ENCODE results near the gene RERE. TPM values are rescaled to one million over a fixed set of nuclear protein-coding genes. Genes with fewer than 3 reads are reported as not detected.

Gene RERE
- total RNA-seq, 1 experiment from 2014 or later, result 40.6 TPM

GRCh38 chr1:8848663-8849386 is 31.4 kb upstream of the RERE start:
- POLR2A ChIA-PET, result interaction anchor here (1.0 to 1.8 kb wide), 4 partner anchors 11 to 335 kb away, joined by 3 to 7 read pairs (median 4); partner anchors contain the start of gene RERE
- Histone ChIP-seq H3K27ac (ENCODE audit: low read depth, low read length) (no peak overlapping the region), H2AFZ (ENCODE audit: low read depth, low read length, poor library complexity, severe bottlenecking) (no peak overlapping the region)

More at GRCh38 chr1:8848663-8849386, 31.4 kb upstream of the RERE start:
- RAD21 ChIA-PET (ENCODE audit: low non-redundant PET in 1 of 2, low total read pairs in 2 of 2, uncharacterized antibody in 2 of 2, unreplicated experiment in 2 of 2), result interaction anchor here (0.6 to 1.6 kb wide), 12 partner anchors 23 to 387 kb away, joined by 3 to 10 read pairs (median 3); no protein-coding TSS in a partner anchor
- Histone ChIP-seq H3K36me3 (ENCODE audit: control insufficient read depth in 1 of 2, insufficient read depth in 2 of 2, low read length in 2 of 2) (no peaks in the 10 kb centered on the region), H3K27me3 (ENCODE audit: insufficient read depth, low read length) (peaks cover 3% of the 10 kb centered on the region; the same call in 1 of the 2 replicates), H3K4me3 (replicated peaks in 1 of 2; ENCODE audit: low read depth in 1 of 2, low read length in 2 of 2) (no peak overlapping the region), H3K9me2 (ENCODE audit: insufficient read depth) (no peaks in the 10 kb centered on the region), H3K9me3 (ENCODE audit: control insufficient read depth in 1 of 2, insufficient read depth in 1 of 2, low read depth in 1 of 2, low read length in 2 of 2) (no peaks in the 10 kb centered on the region), H4K20me1 (ENCODE audit: insufficient read depth) (no peaks in the 10 kb centered on the region), H3K4me2 (ENCODE audit: low read length) (peak overlapping the region; percentile 45), H3K4me1 (ENCODE audit: control insufficient read depth in 1 of 2, insufficient read depth in 2 of 2, low read length in 2 of 2) (peaks cover 0 to 4% of the 10 kb centered on the region in 2 experiments; a peak in 2 of 4 replicates), H3K9ac (ENCODE audit: low read length) (no peak overlapping the region), H3K79me2 (ENCODE audit: insufficient read depth, low read length) (no peaks in the 10 kb centered on the region)
- CTCF ChIA-PET, result interaction anchor here (0.7 to 6.1 kb wide), 32 partner anchors 9 to 1180 kb away, joined by 3 to 103 read pairs (median 4); no protein-coding TSS in a partner anchor
- no peak for TF ChIP-seq ZNF274 (IDR thresholded peaks at IDR 0.05; ENCODE audit: low read depth, low read length)
- peak; percentile 93 for TF ChIP-seq RAD21 (IDR thresholded peaks at IDR 0.05; ENCODE audit: low read depth)
- TF ChIP-seq POLR2AphosphoS5 (IDR thresholded peaks at IDR 0.05; ENCODE audit: low read depth, low read length), result no peak
- TF ChIP-seq YY1 (IDR thresholded peaks at IDR 0.05; ENCODE audit: extremely low read depth, insufficient replicate concordance, low read depth, low read length), result peak; percentile 18
- peak; percentile 84 to 96 (median 96) for TF ChIP-seq CTCF (IDR thresholded peaks at IDR 0.05 in 2 of 3, conservative IDR thresholded peaks at IDR 0.05 in 1 of 3; ENCODE audit: borderline replicate concordance in 1 of 3, insufficient read depth in 1 of 3, low read depth in 2 of 3, low read length in 2 of 3)
- no TSS peak for BruUV-seq (replicated peaks)
- ATAC-seq (peak; percentile 98), DNase-seq (ENCODE audit: low read depth, low spot score) (peak; percentile 55)
- intact Hi-C loops (cut with micrococcal nuclease), result loop anchor here (1.0 to 5.0 kb wide), 2 partner anchors 122 to 288 kb away; no protein-coding TSS in a partner anchor
